Aorta (tissue), 5 donors: ENCODE results near the gene ASB7. TPM values are rescaled to one million over a fixed set of nuclear protein-coding genes. Genes with fewer than 3 reads are reported as not detected.

Source experiments
- ATAC-seq: fragments of 200-7000 bp; cut with Tn5 transposase; one replicate; pipeline ENCODE4 v1.9.1; 2022; ENCODE audit warnings: moderate library complexity; ENCODE audit not compliant: low FRiP score
- DNase-seq, 2 donors: peaks; one replicate each; pipeline ENCODE4 v3.0.0-alpha.2; 2020
- H3K27ac ChIP-seq, 2 donors: one replicate each; pipeline ENCODE4 v1.5.1; 2013; ENCODE audit warnings: low read length in 2 of 2, mild to moderate bottlenecking in 2 of 2, moderate library complexity in 2 of 2, control low read depth in 1 of 2, inconsistent platforms in 1 of 2, low read depth in 1 of 2
- H3K27me3 ChIP-seq, 2 donors: one replicate each; pipeline ENCODE4 v1.6.1; 2013; ENCODE audit warnings: control low read depth in 1 of 2, low read length in 1 of 2, mild to moderate bottlenecking in 1 of 2, moderate library complexity in 1 of 2; ENCODE audit not compliant: insufficient read depth in 2 of 2, control insufficient read depth in 1 of 2
- H3K36me3 ChIP-seq, 2 donors: one replicate each; pipeline ENCODE4 v1.6.1; 2013; ENCODE audit warnings: control low read depth in 1 of 2, low read length in 1 of 2, mild to moderate bottlenecking in 1 of 2; ENCODE audit not compliant: insufficient read depth in 2 of 2, control insufficient read depth in 1 of 2
- H3K4me1 ChIP-seq, 2 donors: one replicate each; pipeline ENCODE4 v1.6.1; 2013; ENCODE audit warnings: low read length in 2 of 2, control low read depth in 1 of 2, mild to moderate bottlenecking in 1 of 2, moderate library complexity in 1 of 2; ENCODE audit not compliant: insufficient read depth in 2 of 2, control insufficient read depth in 1 of 2
- H3K4me3 ChIP-seq, 2 donors: one replicate each; pipeline ENCODE4 v1.5.1; 2013; ENCODE audit warnings: low read length in 2 of 2, control low read depth in 1 of 2, mild to moderate bottlenecking in 1 of 2
- H3K9me3 ChIP-seq: one replicate; pipeline ENCODE4 v1.6.1; 2013; ENCODE audit warnings: mild to moderate bottlenecking, low read length; ENCODE audit not compliant: control insufficient read depth
- WGBS, 2 donors: extraction: QIAGEN DNeasy Blood & Tissue Kit; methylation state at CpG; one replicate each; pipeline ENCODE4 v1.1.7; 2013; 5-methylcytosine and 5-hydroxymethylcytosine counted together
- intact Hi-C, 2 donors: fragments of 100-400 bp; cut with DNase I; formaldehyde crosslinking; loops; one replicate each; pipeline versions ENCODE4 v1.14.2 to v1.15.0; 2022
- polyA plus RNA-seq, 2 donors: library from polyadenylated mRNA; stranded (reverse); fragments of 200-250 nt; gene quantifications; one replicate each; pipeline ENCODE4 v1.2.3, GENCODE V29; 2013
- total RNA-seq, 2 donors: library from RNA; stranded (reverse); fragmentation: NEBNext Ultra II Directional; extraction: Animal tissue kit (Norgen Biotek cat#: 25700); gene quantifications; one replicate each; pipeline ENCODE4 v1.2.1, GENCODE V29; 2021
- donor health status: healthy with polysubstance abuse.
- donor health status: Bipolar disorder and iron deficiency.
- donor health status: DM: no; HTN: no; CAD: no.
- donor health status: DM: no; HTN: no; CAD: no.
- donor health status: DM: yes; HTN: yes; CAD: no.

ASB7 gene
- total and polyA plus RNA-seq, 4 donors = 2.9 to 11.5 (median 8.3) TPM

- H3K27me3 ChIP-seq = no peaks in the 10 kb centered on the region
- peaks cover 0 to 2% of the 10 kb centered on the region in 2 donors for H3K36me3 ChIP-seq
- no peak overlapping the region for H3K27ac ChIP-seq
- H3K4me3 ChIP-seq = no peak overlapping the region
- DNase-seq (no peak), ATAC-seq (no peak)
- WGBS, 2 donors = 48 to 73% methylated on average over 2 of the region's 2 CpGs
- no peaks in the 10 kb centered on the region for H3K4me1 ChIP-seq
- no peaks in the 10 kb centered on the region for H3K9me3 ChIP-seq
- intact Hi-C loops = no loop called here
Measured at GRCh38 chr15:100591835-100592234, 10.6 kb upstream of the ASB7 start.

GRCh38 chr15:100592898-100593297 is 9.5 kb upstream of the ASB7 start:
- intact Hi-C loops = no loop called here
- ATAC-seq (no peak), DNase-seq (no peak)
- Histone ChIP-seq H3K4me1 (no peaks in the 10 kb centered on the region), H3K27ac (no peak overlapping the region), H3K27me3 (no peaks in the 10 kb centered on the region), H3K4me3 (no peak overlapping the region), H3K36me3 (peaks cover 0 to 2% of the 10 kb centered on the region in 2 donors), H3K9me3 (no peaks in the 10 kb centered on the region)
- 92 to 94% methylated on average over 3 of the region's 3 CpGs for WGBS, 2 donors

GRCh38 chr15:100593431-100593830 is 9.0 kb upstream of the ASB7 start:
- H3K4me1 ChIP-seq = no peaks in the 10 kb centered on the region
- no peak overlapping the region for H3K27ac ChIP-seq
- H3K9me3 ChIP-seq = no peaks in the 10 kb centered on the region
- no peak overlapping the region for H3K4me3 ChIP-seq
- no peaks in the 10 kb centered on the region for H3K27me3 ChIP-seq
- peaks cover 0 to 2% of the 10 kb centered on the region in 2 donors for H3K36me3 ChIP-seq
- WGBS, 2 donors = 96 to 97% methylated on average over 2 of the region's 2 CpGs
- DNase-seq (no peak), ATAC-seq (no peak)
- intact Hi-C loops = no loop called here

DNA sequence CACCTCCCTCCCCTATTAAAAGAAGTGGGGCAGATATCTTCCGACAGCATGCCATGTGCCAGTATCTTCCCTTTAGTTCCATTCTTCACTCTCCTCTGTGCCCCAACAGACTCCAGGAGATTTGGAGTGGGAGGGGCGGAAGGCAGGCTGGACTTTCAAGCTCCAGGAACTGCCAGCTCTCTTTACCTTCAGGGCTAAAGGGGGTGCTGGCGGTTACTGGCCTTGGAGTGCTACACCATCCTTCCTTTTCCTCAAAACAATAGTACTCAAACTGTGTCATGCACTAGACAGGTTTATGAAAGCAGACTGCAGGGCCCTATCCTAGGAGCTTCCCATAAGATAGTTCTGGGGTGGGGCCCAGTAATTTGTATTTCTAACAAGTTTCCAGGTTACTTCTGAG is 6.4 kb upstream of the ASB7 start:
- intact Hi-C loops = no loop called here
- H3K4me1 ChIP-seq = no peaks in the 10 kb centered on the region
- no peak overlapping the region for H3K27ac ChIP-seq
- H3K36me3 ChIP-seq = peaks cover 0 to 2% of the 10 kb centered on the region in 2 donors
- H3K27me3 ChIP-seq = no peaks in the 10 kb centered on the region
- ATAC-seq = no peak
- no peak for DNase-seq
- WGBS, 2 donors = 90 to 92% methylated on average over 3 of the region's 3 CpGs
- H3K9me3 ChIP-seq = no peaks in the 10 kb centered on the region
- no peak overlapping the region for H3K4me3 ChIP-seq

DNA sequence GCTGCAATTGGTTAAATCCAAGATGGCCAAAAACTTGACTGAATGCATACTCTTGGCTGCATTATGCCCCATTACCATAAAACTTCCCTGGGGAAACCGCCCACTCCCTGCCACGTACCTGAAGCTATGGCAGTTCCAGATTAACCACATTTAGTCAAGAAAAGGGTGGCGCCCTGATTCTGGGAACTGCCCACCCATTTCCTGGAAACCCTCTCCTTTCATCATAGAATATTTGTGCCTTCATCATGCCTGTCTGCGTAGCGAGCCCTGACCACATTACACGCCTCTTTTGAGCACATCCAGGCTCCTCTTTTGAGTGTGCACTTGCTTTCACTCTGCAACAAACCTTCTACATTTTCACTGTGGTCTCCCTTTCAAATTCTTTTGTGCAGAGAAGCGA is 5.6 kb upstream of the ASB7 start:
- H3K4me3 ChIP-seq = no peak overlapping the region
- peak; percentile 48 to 63 for DNase-seq

DNA sequence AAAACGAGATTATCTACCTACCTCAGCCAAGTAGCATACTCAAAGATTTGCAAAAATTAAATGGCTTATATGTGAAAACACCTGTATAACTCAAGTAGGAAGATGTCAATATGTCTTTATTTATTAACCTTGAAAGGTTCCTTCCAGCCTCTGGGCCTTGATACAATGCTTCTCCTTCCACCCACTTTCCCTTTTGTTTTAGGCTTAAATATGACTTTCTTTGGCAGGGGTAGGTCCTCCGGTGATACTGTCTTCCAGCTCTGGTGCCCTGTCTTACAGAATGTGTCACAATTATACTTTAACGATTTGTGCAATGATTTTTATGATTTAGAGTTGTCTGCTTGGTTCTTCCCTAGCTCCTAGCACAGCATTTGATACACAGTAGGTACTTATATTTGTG is 4.5 kb upstream of the ASB7 start:
- Histone ChIP-seq H3K4me3 (no peak overlapping the region), H3K36me3 (peaks cover 0 to 2% of the 10 kb centered on the region in 2 donors), H3K4me1 (no peaks in the 10 kb centered on the region), H3K9me3 (no peaks in the 10 kb centered on the region), H3K27ac (no peak overlapping the region), H3K27me3 (no peaks in the 10 kb centered on the region)
- no peak for ATAC-seq
- intact Hi-C loops = no loop called here
- DNase-seq = no peak
- 91 to 92% methylated on average over 3 of the region's 3 CpGs for WGBS, 2 donors

More for the DNA sequence above, 5.6 kb upstream of the ASB7 start:
- Histone ChIP-seq H3K36me3 (peaks cover 0 to 2% of the 10 kb centered on the region in 2 donors), H3K9me3 (no peaks in the 10 kb centered on the region), H3K27me3 (no peaks in the 10 kb centered on the region), H3K4me1 (no peaks in the 10 kb centered on the region), H3K27ac (no peak overlapping the region)
- intact Hi-C loops = no loop called here
- WGBS, 2 donors = 83 to 86% methylated on average over 7 of the region's 7 CpGs
- no peak for ATAC-seq

DNA sequence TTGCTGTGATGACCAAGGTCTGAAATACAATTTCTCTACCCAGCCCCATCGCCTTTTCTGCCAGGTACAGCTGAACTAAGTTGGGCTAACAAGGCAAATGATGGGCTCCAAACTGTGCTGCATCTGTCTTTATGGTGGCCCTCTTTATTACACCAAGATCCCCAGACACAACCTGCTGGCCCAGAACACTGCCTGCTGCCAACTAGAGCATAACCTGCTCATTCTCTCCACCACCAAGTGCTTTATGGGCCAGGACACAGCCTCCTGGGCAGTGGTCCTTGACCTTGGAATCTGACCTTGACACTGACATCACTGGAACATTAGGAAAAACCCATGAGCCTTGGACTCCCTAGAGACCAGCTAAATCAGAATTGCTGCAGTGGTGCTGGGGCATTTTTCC is 3.7 kb upstream of the ASB7 start:
- Histone ChIP-seq H3K27ac (no peak overlapping the region), H3K4me1 (no peaks in the 10 kb centered on the region), H3K9me3 (no peaks in the 10 kb centered on the region), H3K36me3 (peaks cover 0 to 2% of the 10 kb centered on the region in 2 donors), H3K27me3 (no peaks in the 10 kb centered on the region), H3K4me3 (no peak overlapping the region)
- no peak for ATAC-seq
- no peak for DNase-seq
- intact Hi-C loops = no loop called here
- 96% methylated on average over 1 of the region's 1 CpG for WGBS, 2 donors

- Histone ChIP-seq H3K4me1 (no peaks in the 10 kb centered on the region), H3K9me3 (no peaks in the 10 kb centered on the region), H3K27ac (no peak overlapping the region), H3K27me3 (no peaks in the 10 kb centered on the region), H3K4me3 (peak overlapping the region; percentile 30 to 64), H3K36me3 (no peaks in the 10 kb centered on the region)
- DNase-seq (peak in 1 of 2 donors; percentile 48), ATAC-seq (no peak)
- intact Hi-C loops = loop anchor here in 1 of 2 donors (10.0 kb wide), 1 partner anchor 694 kb away; the partner anchor contains the start of gene SNRPA1
- 0 to 2% methylated on average over 10 of the region's 10 CpGs for WGBS, 2 donors
Measured at GRCh38 chr15:100601163-100601562, 1.2 kb upstream of the ASB7 start.

DNA sequence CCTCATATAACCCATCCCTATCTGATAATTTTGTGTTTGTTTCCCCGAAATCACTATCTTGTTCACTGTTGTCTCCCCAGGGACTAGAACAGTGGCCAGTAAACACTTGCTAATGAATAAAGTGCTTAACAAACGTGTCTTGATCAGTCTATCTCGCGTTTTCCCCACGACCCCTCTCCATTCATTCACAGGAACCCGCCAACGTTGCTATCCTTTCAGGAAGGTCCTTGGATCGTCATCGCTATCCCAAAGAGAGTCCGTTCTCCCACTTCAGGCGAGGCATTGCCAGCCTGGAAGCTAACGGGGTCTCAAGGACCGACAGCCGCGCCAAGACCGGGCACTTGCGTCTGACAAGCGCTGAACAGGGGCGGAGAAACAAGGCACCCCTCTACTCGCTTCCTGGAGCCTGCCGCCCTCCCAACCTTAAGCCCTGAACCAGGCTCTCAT is 749 bp upstream of the ASB7 start:
- Histone ChIP-seq H3K27ac (peak overlapping the region in 1 of 2 donors; percentile 0), H3K4me1 (no peaks in the 10 kb centered on the region), H3K36me3 (no peaks in the 10 kb centered on the region), H3K4me3 (peak overlapping the region; percentile 30 to 64), H3K27me3 (no peaks in the 10 kb centered on the region), H3K9me3 (no peaks in the 10 kb centered on the region)
- 0 to 1% methylated on average over 21 of the region's 21 CpGs for WGBS, 2 donors
- intact Hi-C loops = loop anchor here in 1 of 2 donors (10.0 kb wide), 1 partner anchor 693 kb away; the partner anchor contains the start of gene SNRPA1
- ATAC-seq = peak; percentile 53
- no peak for DNase-seq
